Stimulated activated CD4-positive, alpha-beta T cell treated with anti-CD3 and anti-CD28 coated beads, Interleukin-2, amount 100 ng/mL, for 24 hours (primary cell): ENCODE results near the gene LCE1C.
A peak's percentile ranks its signal among the peaks of the same experiment; 100 is the strongest.

Experiments
- DNase-seq, 2 donors: peaks; one replicate each; pipeline ENCODE4 v3.0.0-alpha.2; 2020

Gene LCE1C

DNA sequence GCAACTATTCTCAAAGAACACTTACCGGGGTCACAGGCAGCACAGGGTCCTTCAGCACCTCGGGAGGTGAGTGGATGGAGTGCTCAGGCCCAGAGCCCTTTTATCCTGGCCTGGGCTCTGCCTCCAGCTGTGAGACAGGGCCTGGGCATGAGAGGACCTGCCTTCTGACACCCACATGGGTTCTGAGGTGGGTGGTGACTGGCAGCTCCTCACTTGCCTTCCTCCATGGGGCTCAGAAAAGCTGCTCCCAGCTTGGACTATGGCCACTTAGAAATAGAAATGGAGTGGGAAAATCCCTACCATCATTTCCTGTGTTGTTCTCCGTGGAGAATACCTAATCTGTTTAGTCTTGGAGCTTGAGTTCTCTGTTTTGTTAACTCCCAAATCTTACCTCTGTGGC lies at the start of gene LCE1C:
Gene LCE1C (minus strand): TSS at position 76 of the 400 bp plus-strand sequence. CDS start 1,173 bp downstream, outside the sequence.
- DNase-seq: no peak

DNA sequence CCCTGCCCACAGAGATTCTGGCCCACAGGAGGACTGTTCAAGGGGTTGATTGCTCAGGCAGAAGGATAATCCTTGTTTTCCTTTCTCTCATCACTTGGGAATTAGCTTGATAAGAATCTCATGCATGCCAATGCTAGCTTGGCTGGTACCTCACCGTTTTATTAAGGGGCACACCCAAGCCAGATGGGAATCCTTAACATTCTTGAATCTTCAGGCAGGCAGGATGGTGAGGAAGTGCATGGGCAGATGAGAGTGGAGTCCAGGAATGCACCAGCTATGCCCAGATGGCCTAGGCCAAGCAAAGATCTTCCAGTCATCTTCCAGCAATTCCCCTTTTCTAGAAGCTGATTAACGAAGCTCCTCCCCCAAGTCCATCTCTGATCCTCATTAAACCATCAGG lies 49.2 kb upstream of the LCE1C start:
- DNase-seq: no peak

- DNase-seq: no peak
Measured at GRCh38 chr1:152842556-152842955, 36.1 kb upstream of the LCE1C start, which contains the start of gene LCE6A. Gene LCE6A, plus strand, starts transcription at chr1:152842856. Its CDS starts 665 bp downstream, at chr1:152843521.

DNA sequence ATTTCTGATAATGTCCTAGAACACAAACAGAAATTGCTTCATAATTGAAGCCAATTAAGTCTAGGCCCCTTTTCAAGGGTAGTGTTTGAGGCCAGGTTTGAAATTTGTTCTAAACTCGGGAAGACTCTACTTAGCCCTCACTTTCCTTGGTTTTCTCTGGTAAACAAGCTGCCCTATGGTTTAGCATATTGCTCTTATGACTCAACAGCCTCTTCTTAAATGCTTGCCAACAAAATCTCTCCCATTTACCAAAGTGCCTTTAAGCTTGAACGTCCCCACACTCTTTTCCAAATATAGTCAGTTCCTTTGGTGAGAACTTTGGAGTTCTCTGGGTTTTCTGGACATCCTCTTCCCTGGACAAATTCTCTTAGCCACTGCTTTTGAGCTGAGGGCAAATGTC lies 30.4 kb upstream of the LCE1C start:
- no peak for DNase-seq

DNA sequence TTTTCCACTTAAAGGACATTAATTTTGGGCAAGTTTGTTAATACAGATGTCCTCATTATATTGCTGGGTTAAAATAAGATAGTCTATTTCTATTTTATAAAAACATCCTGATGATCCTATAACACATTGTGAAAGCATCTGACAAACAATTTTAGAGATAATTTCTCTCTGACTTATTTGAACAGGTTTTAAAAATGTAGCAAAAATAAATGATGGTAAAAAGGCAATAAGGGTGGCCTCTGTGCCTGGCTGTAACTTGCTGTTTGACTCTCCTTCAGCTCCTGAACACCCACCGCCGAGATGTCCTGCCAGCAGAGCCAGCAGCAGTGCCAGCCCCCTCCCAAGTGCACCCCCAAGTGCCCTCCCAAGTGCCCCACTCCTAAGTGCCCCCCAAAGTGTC lies 20.7 kb upstream of the LCE1C start, which contains the start of gene LCE1A:
Gene LCE1A (plus strand): TSS at position 301 of the 400 bp plus-strand sequence. CDS start 0 bp downstream, at position 301.
- no peak for DNase-seq

- no peak for DNase-seq
Measured at GRCh38 chr1:152824964-152825363, 18.5 kb upstream of the LCE1C start.

- no peak for DNase-seq
Measured at GRCh38 chr1:152823294-152823693, 16.8 kb upstream of the LCE1C start.

DNA sequence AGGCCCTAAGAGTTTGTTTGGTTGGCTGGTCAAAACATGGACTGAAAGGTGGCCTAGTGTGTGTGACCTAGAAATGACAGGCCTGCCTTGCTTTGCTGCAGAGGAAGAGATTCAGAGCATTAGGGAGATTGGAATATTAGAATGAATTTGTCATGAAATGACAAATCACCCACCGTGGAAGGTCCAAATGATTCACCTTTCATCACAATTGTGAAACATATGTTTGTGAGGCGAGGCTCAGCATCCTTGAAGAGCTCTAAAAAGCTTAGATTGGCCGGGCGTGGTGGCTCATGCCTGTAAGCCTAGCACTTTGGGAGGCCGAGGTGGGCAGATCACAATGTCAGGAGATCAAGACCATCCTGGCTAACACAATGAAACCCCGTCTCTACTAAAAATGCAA lies 10.9 kb upstream of the LCE1C start:
- DNase-seq: no peak

DNA sequence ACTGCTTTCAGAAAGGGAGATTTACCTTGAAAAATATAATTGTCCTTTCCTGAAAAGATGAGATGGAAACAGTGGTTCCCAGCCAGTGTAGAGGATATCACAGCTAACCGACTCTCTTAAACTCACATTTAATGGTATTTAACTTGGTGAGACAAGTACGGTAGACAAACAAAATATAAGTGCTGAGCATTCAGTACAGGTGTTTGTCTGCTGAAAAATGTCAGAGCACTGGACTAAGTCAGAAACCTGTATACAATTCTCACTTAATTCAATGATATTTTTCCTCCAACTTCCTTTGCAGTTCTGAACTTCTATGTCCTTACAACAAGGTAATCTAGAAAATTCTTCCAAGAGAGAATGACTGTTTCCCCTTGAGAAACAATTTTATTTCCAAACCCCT lies 5.2 kb upstream of the LCE1C start, which contains the start of gene LCE1B:
Gene LCE1B (plus strand): TSS at position 301 of the 400 bp plus-strand sequence. CDS start 476 bp downstream, outside the sequence.
- no peak for DNase-seq

- DNase-seq: no peak
Measured at GRCh38 chr1:152811050-152811449, 4.6 kb upstream of the LCE1C start.

GRCh38 chr1:152801333-152801732 lies 5.1 kb downstream of the LCE1C start:
- no peak for DNase-seq

DNA sequence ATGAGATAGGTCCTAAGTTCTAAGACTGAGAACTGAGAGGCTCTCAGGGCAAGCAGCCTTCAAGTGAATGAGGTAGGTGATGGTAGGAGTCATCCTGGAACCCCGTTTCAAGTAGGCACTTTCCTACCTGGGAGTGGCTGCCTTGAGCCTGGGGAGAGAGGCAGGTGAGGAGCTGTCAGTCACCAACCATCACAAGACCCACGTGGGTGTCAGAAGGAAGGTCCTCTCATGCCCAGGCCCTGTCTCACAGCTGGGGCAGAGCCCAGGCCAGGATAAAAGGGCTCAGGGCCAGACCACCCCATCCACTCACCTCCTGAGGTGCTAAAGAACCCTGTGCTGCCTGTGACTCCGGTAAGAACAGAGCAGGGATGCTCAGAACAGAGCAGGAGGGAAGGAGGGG lies 10.0 kb downstream of the LCE1C start, which contains the start of gene LCE1D:
Gene LCE1D (plus strand): TSS at position 301 of the 400 bp plus-strand sequence. CDS start 1,074 bp downstream, outside the sequence.
- DNase-seq: no peak

GRCh38 chr1:152795686-152796085 lies 10.8 kb downstream of the LCE1C start:
- no peak for DNase-seq

DNA sequence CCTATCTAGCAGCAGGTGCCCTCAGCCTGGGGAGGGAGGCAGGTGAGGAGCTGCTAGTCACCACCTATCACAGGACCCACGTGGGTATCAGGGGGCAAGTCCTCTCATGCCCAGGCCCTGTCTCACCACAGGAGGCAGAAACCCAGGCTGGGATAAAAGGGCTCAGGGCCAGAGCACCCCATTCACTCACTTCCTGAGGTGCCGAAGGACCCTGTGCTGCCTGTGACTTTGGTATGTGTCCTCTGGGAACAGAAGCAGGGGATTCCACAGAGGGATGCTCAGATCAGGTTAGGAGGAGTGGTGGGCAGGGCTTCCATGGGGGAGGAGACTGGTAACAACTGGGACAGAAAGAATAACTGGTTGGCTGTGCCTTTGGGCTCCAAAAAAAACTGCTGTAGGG lies 20.4 kb downstream of the LCE1C start, which contains the start of gene LCE1E:
Gene LCE1E (plus strand): TSS at position 181 of the 400 bp plus-strand sequence. CDS start 1,043 bp downstream, outside the sequence.
- no peak for DNase-seq

GRCh38 chr1:152783095-152783494 lies 23.4 kb downstream of the LCE1C start:
- DNase-seq: no peak

GRCh38 chr1:152777510-152778137 lies 28.8 kb downstream of the LCE1C start:
- peak in 1 of 2 donors; percentile 17 for DNase-seq

GRCh38 chr1:152776361-152776760 lies 30.1 kb downstream of the LCE1C start:
- no peak for DNase-seq

DNA sequence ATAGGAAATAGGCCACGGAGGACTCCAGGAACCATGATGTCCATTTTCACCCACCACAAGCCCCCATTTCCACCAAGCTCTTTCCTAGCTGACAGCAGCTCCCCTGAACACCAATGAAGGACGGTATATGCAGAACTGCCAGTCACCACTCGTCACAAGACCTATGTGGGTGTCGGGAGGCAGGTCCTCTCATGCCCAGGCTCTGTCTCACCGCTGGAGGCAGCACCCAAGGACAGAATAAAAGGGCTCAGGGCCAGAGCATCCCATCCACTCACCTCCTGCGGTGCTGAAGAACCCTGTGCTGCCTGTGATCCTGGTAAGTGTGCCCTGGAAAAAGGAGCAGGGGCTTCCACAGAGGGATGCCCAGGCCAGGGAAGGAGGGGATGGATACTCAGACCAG lies 31.6 kb downstream of the LCE1C start, which contains the start of gene LCE1F:
Gene LCE1F (plus strand): TSS at position 266 of the 400 bp plus-strand sequence. CDS start 1,232 bp downstream, outside the sequence.
- DNase-seq: no peak

DNA sequence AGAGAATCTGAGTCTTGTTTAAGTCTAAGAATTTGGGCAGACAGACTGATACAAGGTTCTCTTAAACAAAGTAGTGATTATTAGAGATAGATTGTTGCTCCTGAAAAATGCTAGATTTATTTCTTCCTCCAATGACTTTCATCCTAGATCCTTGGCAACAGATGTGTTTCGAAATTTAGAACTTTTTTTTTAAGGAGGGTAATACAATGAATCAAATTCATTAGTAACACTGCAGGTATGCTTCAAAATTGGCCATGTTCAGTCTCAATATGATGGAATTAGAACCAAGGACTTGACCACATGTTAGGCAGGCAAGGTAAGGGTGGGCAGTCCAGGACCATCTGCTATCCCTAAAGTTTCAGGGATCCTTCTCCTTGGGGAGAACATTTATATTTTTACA lies 36.0 kb downstream of the LCE1C start:
- DNase-seq: no peak

- DNase-seq: no peak
Measured at GRCh38 chr1:152768847-152769533, 37.5 kb downstream of the LCE1C start.

GRCh38 chr1:152761609-152762213 lies 44.7 kb downstream of the LCE1C start:
- DNase-seq: no peak

GRCh38 chr1:152760551-152761190 lies 45.8 kb downstream of the LCE1C start:
- no peak for DNase-seq
